ENCODE results near the gene RAPGEF4. TPM values are rescaled to one million over a fixed set of nuclear protein-coding genes. Genes with fewer than 3 reads are reported as not detected.
"Not testable (repeated sequence)": the region's sequence is repeated elsewhere in the genome, so short reads cannot be mapped to it uniquely, and the experiment has no call there.

RAPGEF4 gene
- total RNA-seq, 1 donor from 2014 or later, result 21.8 TPM

GRCh38 chr2:172791953-172792352 is 56.3 kb downstream of the RAPGEF4 start:
- Histone ChIP-seq H3K36me3 (no peaks in the 10 kb centered on the region), H3K4me3 (no peak overlapping the region), H3K27me3 (no peaks in the 10 kb centered on the region), H3K4me1 (no peaks in the 10 kb centered on the region), H3K27ac (no peak overlapping the region), H3K9me3 (no peaks in the 10 kb centered on the region)
- no peak for DNase-seq
- intact Hi-C loops (cut with DNase I), result no loop called here
- no peak for ATAC-seq
- TF ChIP-seq CTCF (IDR thresholded peaks at IDR 0.05), result no peak

GRCh38 chr2:172792711-172793110 is 57.1 kb downstream of the RAPGEF4 start:
- ATAC-seq (no peak), DNase-seq (no peak)
- no peak overlapping the region for H3K27ac ChIP-seq
- no peaks in the 10 kb centered on the region for H3K27me3 ChIP-seq
- no peaks in the 10 kb centered on the region for H3K9me3 ChIP-seq
- TF ChIP-seq CTCF (IDR thresholded peaks at IDR 0.05), result no peak
- no peaks in the 10 kb centered on the region for H3K36me3 ChIP-seq
- H3K4me3 ChIP-seq, result no peak overlapping the region
- intact Hi-C loops (cut with DNase I), result no loop called here
- H3K4me1 ChIP-seq, result no peaks in the 10 kb centered on the region

- ATAC-seq, result not testable (repeated sequence)
These were observed 67.7 kb downstream of the RAPGEF4 start for GRCh38 chr2:172803308-172803707.

GRCh38 chr2:172804423-172804822 is 68.8 kb downstream of the RAPGEF4 start:
- H3K4me1 ChIP-seq, result no peaks in the 10 kb centered on the region
- DNase-seq, result no peak
- no peaks in the 10 kb centered on the region for H3K27me3 ChIP-seq
- no peak overlapping the region for H3K4me3 ChIP-seq
- no peaks in the 10 kb centered on the region for H3K9me3 ChIP-seq
- ATAC-seq, result no peak
- no peak for TF ChIP-seq CTCF (IDR thresholded peaks at IDR 0.05)
- H3K27ac ChIP-seq, result no peak overlapping the region
- intact Hi-C loops (cut with DNase I), result no loop called here
- no peaks in the 10 kb centered on the region for H3K36me3 ChIP-seq

More at GRCh38 chr2:172803308-172803707, 67.7 kb downstream of the RAPGEF4 start:
- H3K4me1 ChIP-seq; DNase-seq; H3K4me3 ChIP-seq; intact Hi-C loops (cut with DNase I); H3K36me3 ChIP-seq; H3K27ac ChIP-seq; H3K27me3 ChIP-seq; H3K9me3 ChIP-seq: not testable (repeated sequence)

- ATAC-seq, result peak; percentile 67
These were observed 70.8 kb downstream of the RAPGEF4 start for GRCh38 chr2:172806493-172806892.

GRCh38 chr2:172806996-172807395 is 71.4 kb downstream of the RAPGEF4 start:
- ATAC-seq (no peak), DNase-seq (no peak)
- Histone ChIP-seq H3K4me3 (no peak overlapping the region), H3K27me3 (no peaks in the 10 kb centered on the region), H3K4me1 (no peaks in the 10 kb centered on the region), H3K9me3 (no peaks in the 10 kb centered on the region), H3K27ac (no peak overlapping the region), H3K36me3 (no peaks in the 10 kb centered on the region)
- intact Hi-C loops (cut with DNase I), result no loop called here
- no peak for TF ChIP-seq CTCF (IDR thresholded peaks at IDR 0.05)

More at GRCh38 chr2:172806493-172806892, 70.8 kb downstream of the RAPGEF4 start:
- no peaks in the 10 kb centered on the region for H3K27me3 ChIP-seq
- no peak overlapping the region for H3K27ac ChIP-seq
- no peak overlapping the region for H3K4me3 ChIP-seq
- H3K9me3 ChIP-seq, result no peaks in the 10 kb centered on the region
- TF ChIP-seq CTCF (IDR thresholded peaks at IDR 0.05), result peak; percentile 81
- no peaks in the 10 kb centered on the region for H3K4me1 ChIP-seq
- no peak for DNase-seq
- no peaks in the 10 kb centered on the region for H3K36me3 ChIP-seq
- intact Hi-C loops (cut with DNase I), result no loop called here

Data from upper lobe of right lung (tissue), 1 donor.